ENCODE data around the gene AOX1.
A peak's percentile ranks its signal among the peaks of the same experiment; 100 is the strongest.

Gene AOX1

DNA sequence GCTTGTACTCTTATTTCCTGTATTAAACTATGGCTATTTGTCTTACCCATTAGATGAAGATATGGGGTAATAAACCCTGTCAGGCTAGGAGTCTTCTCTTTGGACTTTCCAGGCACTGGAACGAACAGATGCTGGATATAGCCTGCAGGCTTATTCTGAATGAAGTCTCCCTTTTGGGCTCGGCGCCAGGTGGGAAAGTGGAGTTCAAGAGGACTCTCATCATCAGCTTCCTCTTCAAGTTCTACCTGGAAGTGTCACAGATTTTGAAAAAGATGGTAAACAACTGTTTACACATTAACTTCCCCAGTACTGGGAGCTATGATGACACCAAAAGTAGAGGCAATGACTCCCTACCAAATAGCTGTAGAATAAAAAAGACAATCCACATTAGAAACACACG, 27.9 kb downstream of the AOX1 start:
- no peak overlapping the region for H2AFZ ChIP-seq (ENCODE audit: low read length)
- DNase-seq: no peak
- H3K27me3 ChIP-seq (replicated peaks; ENCODE audit: insufficient read depth, low read length): no peaks in the 10 kb centered on the region
- H3K27ac ChIP-seq (ENCODE audit: low read length): no peak overlapping the region
- no peak overlapping the region for H3K4me2 ChIP-seq (ENCODE audit: low read depth, low read length)
- H3K79me2 ChIP-seq (ENCODE audit: low read length): no peaks in the 10 kb centered on the region
- no peak for TF ChIP-seq EZH2 (optimal IDR thresholded peaks at IDR 0.05; ENCODE audit: low read depth, low read length)
- no peak for TF ChIP-seq EZH2phosphoT487 (IDR thresholded peaks at IDR 0.05; ENCODE audit: low read length)
- TF ChIP-seq, protein P1, sequence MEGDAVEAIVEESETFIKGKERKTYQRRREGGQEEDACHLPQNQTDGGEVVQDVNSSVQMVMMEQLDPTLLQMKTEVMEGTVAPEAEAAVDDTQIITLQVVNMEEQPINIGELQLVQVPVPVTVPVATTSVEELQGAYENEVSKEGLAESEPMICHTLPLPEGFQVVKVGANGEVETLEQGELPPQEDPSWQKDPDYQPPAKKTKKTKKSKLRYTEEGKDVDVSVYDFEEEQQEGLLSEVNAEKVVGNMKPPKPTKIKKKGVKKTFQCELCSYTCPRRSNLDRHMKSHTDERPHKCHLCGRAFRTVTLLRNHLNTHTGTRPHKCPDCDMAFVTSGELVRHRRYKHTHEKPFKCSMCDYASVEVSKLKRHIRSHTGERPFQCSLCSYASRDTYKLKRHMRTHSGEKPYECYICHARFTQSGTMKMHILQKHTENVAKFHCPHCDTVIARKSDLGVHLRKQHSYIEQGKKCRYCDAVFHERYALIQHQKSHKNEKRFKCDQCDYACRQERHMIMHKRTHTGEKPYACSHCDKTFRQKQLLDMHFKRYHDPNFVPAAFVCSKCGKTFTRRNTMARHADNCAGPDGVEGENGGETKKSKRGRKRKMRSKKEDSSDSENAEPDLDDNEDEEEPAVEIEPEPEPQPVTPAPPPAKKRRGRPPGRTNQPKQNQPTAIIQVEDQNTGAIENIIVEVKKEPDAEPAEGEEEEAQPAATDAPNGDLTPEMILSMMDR (IDR thresholded peaks at IDR 0.05; ENCODE audit: low read length): no peak
- no peaks in the 10 kb centered on the region for H3K9me3 ChIP-seq (replicated peaks; ENCODE audit: insufficient read depth, low read length)
- no peak overlapping the region for H3K9ac ChIP-seq (ENCODE audit: low read length)
- H3F3A ChIP-seq (ENCODE audit: insufficient read depth, low read length): no peaks in the 10 kb centered on the region
- H3K9me2 ChIP-seq (replicated peaks; ENCODE audit: insufficient read depth, low read length): no peaks in the 10 kb centered on the region
- no peak overlapping the region for H3K4me3 ChIP-seq (ENCODE audit: low read length)
- H3K36me3 ChIP-seq (replicated peaks; ENCODE audit: insufficient read depth, low read length): no peaks in the 10 kb centered on the region
- H3K4me1 ChIP-seq (ENCODE audit: low read length): peaks cover 21% of the 10 kb centered on the region
- H4K20me1 ChIP-seq (ENCODE audit: insufficient read depth, low read length): no peaks in the 10 kb centered on the region

DNA sequence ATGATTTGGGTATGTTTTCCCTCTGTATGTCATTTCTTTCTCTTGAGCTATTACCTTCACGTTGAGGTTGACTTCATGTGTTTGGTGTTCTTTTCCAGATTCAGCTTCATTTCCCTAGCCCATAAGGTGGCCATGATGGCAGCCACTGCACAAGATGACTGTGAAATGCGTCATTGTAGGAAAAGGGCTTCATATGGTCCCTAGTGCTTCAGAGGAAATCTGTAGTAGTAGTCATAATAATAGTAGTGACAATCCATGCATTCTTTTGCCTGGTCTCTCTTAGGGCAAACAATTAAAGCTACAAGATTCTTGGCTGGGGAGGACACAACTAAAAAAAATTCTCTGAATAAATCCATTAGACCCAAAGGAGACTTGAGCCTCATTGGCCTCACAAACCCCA, 28.4 kb downstream of the AOX1 start:
- H3K4me2 ChIP-seq (ENCODE audit: low read depth, low read length): no peak overlapping the region
- H3K27ac ChIP-seq (ENCODE audit: low read length): no peak overlapping the region
- DNase-seq: no peak

DNA sequence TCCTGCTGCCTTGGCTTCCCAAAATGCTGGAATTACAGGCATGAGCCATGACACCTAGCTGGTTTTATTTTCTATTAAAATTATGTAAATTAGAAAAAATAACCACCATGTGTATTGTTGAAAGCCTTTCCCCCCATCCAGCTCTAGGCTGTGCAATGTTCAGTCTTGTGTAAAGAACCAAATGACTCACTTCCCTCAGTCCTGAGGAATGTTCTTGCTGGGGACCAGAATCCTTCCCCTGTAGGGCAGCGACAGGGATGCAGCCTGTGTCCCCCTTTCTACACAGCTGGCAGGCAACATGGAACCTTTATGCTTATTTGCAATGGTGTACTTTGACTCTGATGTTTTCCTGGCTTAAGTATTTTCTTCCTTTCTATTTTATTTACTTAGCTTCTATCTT, 29.4 kb downstream of the AOX1 start:
- Histone ChIP-seq H3K4me2 (ENCODE audit: low read depth, low read length) (no peak overlapping the region), H3K36me3 (replicated peaks; ENCODE audit: insufficient read depth, low read length) (no peaks in the 10 kb centered on the region), H3K27me3 (replicated peaks; ENCODE audit: insufficient read depth, low read length) (no peaks in the 10 kb centered on the region), H3F3A (ENCODE audit: insufficient read depth, low read length) (no peaks in the 10 kb centered on the region), H3K27ac (ENCODE audit: low read length) (no peak overlapping the region), H3K4me1 (ENCODE audit: low read length) (peaks cover 21% of the 10 kb centered on the region), H3K9ac (ENCODE audit: low read length) (no peak overlapping the region), H2AFZ (ENCODE audit: low read length) (0 out of 2 replicates have a peak overlapping the region, but pooled peaks have one; percentile 54), H3K9me3 (replicated peaks; ENCODE audit: insufficient read depth, low read length) (no peaks in the 10 kb centered on the region), H3K9me2 (replicated peaks; ENCODE audit: insufficient read depth, low read length) (no peaks in the 10 kb centered on the region), H3K79me2 (ENCODE audit: low read length) (no peaks in the 10 kb centered on the region), H3K4me3 (ENCODE audit: low read length) (no peak overlapping the region), H4K20me1 (ENCODE audit: insufficient read depth, low read length) (no peaks in the 10 kb centered on the region)
- TF ChIP-seq EZH2 (optimal IDR thresholded peaks at IDR 0.05; ENCODE audit: low read depth, low read length) (no peak), EZH2phosphoT487 (IDR thresholded peaks at IDR 0.05; ENCODE audit: low read length) (no peak)
- TF ChIP-seq, protein P1 (IDR thresholded peaks at IDR 0.05; ENCODE audit: low read length): no peak
- DNase-seq: no peak

More for the DNA sequence above, 28.4 kb downstream of the AOX1 start:
- Histone ChIP-seq H3K9me2 (replicated peaks; ENCODE audit: insufficient read depth, low read length) (no peaks in the 10 kb centered on the region), H3F3A (ENCODE audit: insufficient read depth, low read length) (no peaks in the 10 kb centered on the region), H3K9me3 (replicated peaks; ENCODE audit: insufficient read depth, low read length) (no peaks in the 10 kb centered on the region), H3K36me3 (replicated peaks; ENCODE audit: insufficient read depth, low read length) (no peaks in the 10 kb centered on the region), H3K4me3 (ENCODE audit: low read length) (no peak overlapping the region), H4K20me1 (ENCODE audit: insufficient read depth, low read length) (no peaks in the 10 kb centered on the region), H3K27me3 (replicated peaks; ENCODE audit: insufficient read depth, low read length) (no peaks in the 10 kb centered on the region), H3K9ac (ENCODE audit: low read length) (no peak overlapping the region), H2AFZ (ENCODE audit: low read length) (no peak overlapping the region), H3K79me2 (ENCODE audit: low read length) (no peaks in the 10 kb centered on the region), H3K4me1 (ENCODE audit: low read length) (peaks cover 21% of the 10 kb centered on the region)
- no peak for TF ChIP-seq EZH2phosphoT487 (IDR thresholded peaks at IDR 0.05; ENCODE audit: low read length)
- TF ChIP-seq, protein P1 (IDR thresholded peaks at IDR 0.05; ENCODE audit: low read length): no peak
- no peak for TF ChIP-seq EZH2 (optimal IDR thresholded peaks at IDR 0.05; ENCODE audit: low read depth, low read length)

Data from MM.1S (cell line).